H9 (cell line): ENCODE measurements around the gene IPO13. TPM values are rescaled to one million over a fixed set of nuclear protein-coding genes. Genes with fewer than 3 reads are reported as not detected.

Experiments
- DNase-seq: peaks from one replicate; pipeline ENCODE4 v3.0.0-alpha.2; 2017
- H2AFZ ChIP-seq: one replicate; pipeline ENCODE4 v1.6.1; 2013; ENCODE audit warnings: mild to moderate bottlenecking, low read length, control low read depth, moderate library complexity
- H2AK5ac ChIP-seq: 2 replicates; pipeline ENCODE4 v1.6.1; 2013; ENCODE audit warnings: low read length, control low read depth, mixed read lengths; ENCODE audit not compliant: insufficient read length
- H2BK120ac ChIP-seq: one replicate; pipeline ENCODE4 v1.6.1; 2013; ENCODE audit warnings: low read depth, mild to moderate bottlenecking, low read length, control low read depth, inconsistent platforms; ENCODE audit not compliant: poor library complexity, severe bottlenecking
- H2BK12ac ChIP-seq: 2 replicates; pipeline ENCODE4 v1.6.1; 2013; ENCODE audit warnings: low read length, control low read depth, mixed read lengths, low read depth; ENCODE audit not compliant: insufficient read length
- H2BK15ac ChIP-seq: 2 replicates; pipeline ENCODE4 v1.6.1; 2013; ENCODE audit warnings: low read depth, low read length, control low read depth
- H2BK20ac ChIP-seq: one replicate; pipeline ENCODE4 v1.6.1; 2013; ENCODE audit warnings: low read depth, mild to moderate bottlenecking, low read length, control low read depth, inconsistent platforms; ENCODE audit not compliant: poor library complexity, severe bottlenecking
- H2BK5ac ChIP-seq: 2 replicates; pipeline ENCODE4 v1.6.1; 2013; ENCODE audit warnings: low read length, control low read depth, mixed read lengths; ENCODE audit not compliant: insufficient read length
- H3K14ac ChIP-seq: 2 replicates; pipeline ENCODE4 v1.6.1; 2013; ENCODE audit warnings: low read length, control low read depth; ENCODE audit not compliant: insufficient read depth
- H3K18ac ChIP-seq: 2 replicates; pipeline ENCODE4 v1.6.1; 2013; ENCODE audit warnings: low read depth, mild to moderate bottlenecking, mixed read lengths, low read length, control low read depth; ENCODE audit not compliant: insufficient read length
- H3K23ac ChIP-seq: 2 replicates; pipeline ENCODE4 v1.6.1; 2013; ENCODE audit warnings: low read length, control low read depth, mixed read lengths, low read depth; ENCODE audit not compliant: insufficient read length
- H3K23me2 ChIP-seq: 2 replicates; pipeline ENCODE4 v1.6.1; 2013; ENCODE audit warnings: low read depth, mild to moderate bottlenecking, mixed read lengths, low read length, control low read depth; ENCODE audit not compliant: insufficient read length, poor library complexity, severe bottlenecking
- H3K27ac ChIP-seq: 2 replicates; pipeline ENCODE4 v1.5.1; 2013; ENCODE audit warnings: low read length, control low read depth, mixed read lengths, low read depth; ENCODE audit not compliant: insufficient read length
- H3K27me3 ChIP-seq: 2 replicates; pipeline ENCODE4 v1.6.1; 2013; ENCODE audit warnings: low read length, control low read depth, inconsistent platforms; ENCODE audit not compliant: insufficient read depth
- H3K4ac ChIP-seq: 2 replicates; pipeline ENCODE4 v1.6.1; 2013; ENCODE audit warnings: low read depth, mild to moderate bottlenecking, control low read depth, inconsistent platforms, low read length, moderate library complexity
- H3K4me1 ChIP-seq: 2 replicates; pipeline ENCODE4 v1.6.1; 2013; ENCODE audit warnings: low read length, control low read depth, inconsistent platforms; ENCODE audit not compliant: insufficient read depth
- H3K4me2 ChIP-seq: 2 replicates; pipeline ENCODE4 v1.6.1; 2013; ENCODE audit warnings: low read length, control low read depth, mixed read lengths; ENCODE audit not compliant: insufficient read length, insufficient read depth
- H3K56ac ChIP-seq: 2 replicates; pipeline ENCODE4 v1.6.1; 2013; ENCODE audit warnings: low read depth, mild to moderate bottlenecking, mixed read lengths, low read length, control low read depth; ENCODE audit not compliant: insufficient read length
- H3K79me1 ChIP-seq: 2 replicates; pipeline ENCODE4 v1.6.1; 2013; ENCODE audit warnings: low read depth, mild to moderate bottlenecking, moderate library complexity, low read length, control low read depth, inconsistent platforms; ENCODE audit not compliant: insufficient read depth, poor library complexity, severe bottlenecking
- H3K79me2 ChIP-seq: 2 replicates; pipeline ENCODE4 v1.6.1; 2013; ENCODE audit warnings: low read length, control low read depth, inconsistent platforms; ENCODE audit not compliant: insufficient read depth
- H3K9ac ChIP-seq: 2 replicates; pipeline ENCODE4 v1.6.1; 2013; ENCODE audit warnings: low read length, control low read depth, mixed read lengths; ENCODE audit not compliant: insufficient read length; ENCODE audit errors: extremely low read depth
- H3K9me3 ChIP-seq: one replicate; pipeline ENCODE4 v1.6.1; 2013; ENCODE audit warnings: low read depth, low read length, inconsistent platforms; ENCODE audit not compliant: control insufficient read depth
- H3T11ph ChIP-seq: one replicate; pipeline ENCODE4 v1.6.1; 2013; ENCODE audit warnings: mild to moderate bottlenecking, low read length, control low read depth, inconsistent platforms
- H4K20me1 ChIP-seq: one replicate; pipeline ENCODE4 v1.6.1; 2013; ENCODE audit not compliant: control insufficient read depth, insufficient read length, insufficient read depth
- H4K5ac ChIP-seq: 2 replicates; pipeline ENCODE4 v1.6.1; 2013; ENCODE audit warnings: low read depth, mild to moderate bottlenecking, mixed read lengths, low read length, control low read depth; ENCODE audit not compliant: insufficient read length
- H4K8ac ChIP-seq: replicated peaks from 2 replicates; pipeline ENCODE4 v1.6.1; 2013; ENCODE audit warnings: low read length, control low read depth, mixed read lengths, low read depth; ENCODE audit not compliant: insufficient read length
- H4K91ac ChIP-seq: 2 replicates; pipeline ENCODE4 v1.6.1; 2013; ENCODE audit warnings: low read depth, mild to moderate bottlenecking, moderate library complexity, mixed read lengths, low read length, control low read depth; ENCODE audit not compliant: insufficient read length
- H3K27ac Mint-ChIP-seq, 3 experiments: 2 replicates in 2 of 3; 3 replicates in 1 of 3; pipeline ENCODE4 v1.8.0; 2020 to 2021; ENCODE audit warnings: mixed read lengths in 3 of 3, mild to moderate bottlenecking in 1 of 3, moderate library complexity in 1 of 3
- H3K27me3 Mint-ChIP-seq: 2 replicates; pipeline ENCODE4 v1.8.0; 2021; ENCODE audit warnings: low read depth, mild to moderate bottlenecking, moderate library complexity, mixed read lengths
- H3K36me3 Mint-ChIP-seq, 3 experiments: 2 replicates in 2 of 3; 3 replicates in 1 of 3; pipeline ENCODE4 v1.8.0; 2020 to 2021; ENCODE audit warnings: low read depth in 3 of 3, mixed read lengths in 3 of 3; ENCODE audit not compliant: insufficient read depth in 1 of 3
- H3K4me1 Mint-ChIP-seq, 2 experiments: 2 replicates each; pipeline ENCODE4 v1.8.0; 2020; ENCODE audit warnings: mixed read lengths in 2 of 2
- H3K4me3 Mint-ChIP-seq, 2 experiments: 2 replicates in 1 of 2; 3 replicates in 1 of 2; pipeline ENCODE4 v1.8.0; 2020 to 2021; ENCODE audit warnings: mild to moderate bottlenecking in 2 of 2, mixed read lengths in 2 of 2, moderate library complexity in 1 of 2
- H3K9me3 Mint-ChIP-seq, 2 experiments: 2 replicates in 1 of 2; 3 replicates in 1 of 2; pipeline ENCODE4 v1.8.0; 2020; ENCODE audit warnings: mild to moderate bottlenecking in 2 of 2, mixed read lengths in 2 of 2, moderate library complexity in 1 of 2
- WGBS: extraction: QIAGEN DNeasy Blood & Tissue Kit; methylation state at CpG from one replicate; pipeline ENCODE4 v1.1.7; 2013; ENCODE audit warnings: missing lambda C conversion rate, low lambda C conversion rate, mixed read lengths; ENCODE audit not compliant: insufficient read length; ENCODE audit errors: extremely low coverage; 5-methylcytosine and 5-hydroxymethylcytosine counted together
- total RNA-seq: library from RNA; stranded (reverse); gene quantifications from 2 replicates; pipeline ENCODE4 v1.2.1, GENCODE V29; 2021
- TF ChIP-seq, protein P1 (sequence below): fragments of 200-600 bp; sonication (generic); conservative IDR thresholded peaks from 3 replicates; pipeline ENCODE4 v1.8.0; 2021; ENCODE audit warnings: antibody characterized with exemption, mild to moderate bottlenecking

Gene IPO13
- total RNA-seq, 1 experiment from 2014 or later, result 24.5 TPM

DNA sequence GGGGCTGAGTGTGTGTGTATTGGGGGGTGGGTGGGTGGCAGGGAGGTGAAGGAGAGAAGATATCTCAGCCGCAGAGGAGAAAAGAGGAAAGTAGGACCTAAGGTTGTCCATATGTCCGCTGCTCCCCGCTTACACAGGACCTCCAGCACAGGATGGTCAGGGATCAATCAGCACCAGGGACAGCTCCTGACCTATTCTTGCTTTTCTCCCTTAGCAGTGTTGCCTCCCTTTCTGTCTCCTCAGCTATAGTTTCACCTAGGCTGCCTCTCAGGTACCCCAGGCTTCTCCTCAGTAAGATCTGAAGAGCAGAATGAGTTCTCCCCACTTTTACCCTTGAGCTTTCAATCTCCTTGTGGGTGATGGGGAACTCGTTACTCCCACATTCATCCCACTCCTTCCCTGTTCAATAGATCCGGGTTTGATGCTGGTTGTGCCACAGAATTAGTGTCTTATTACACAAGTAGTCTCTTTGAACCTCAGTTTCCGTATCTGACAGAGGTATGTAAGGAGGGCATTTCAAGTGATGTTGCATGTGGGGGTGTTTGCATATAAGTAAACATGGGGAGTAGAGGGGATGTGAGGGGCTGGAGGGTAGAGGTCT lies 21.7 kb downstream of the IPO13 start:
- DNase-seq, result peak; percentile 67
- Mint-ChIP-seq H3K9me3 (no peaks in the 10 kb centered on the region), H3K4me1 (peaks cover 8 to 11% of the 10 kb centered on the region in 2 experiments), H3K27ac (no peak overlapping the region), H3K4me3 (peak overlapping the region in 1 of 2 experiments; percentile 60; a peak in 2 of 5 replicates), H3K36me3 (peaks cover 10 to 26% (median 14%) of the 10 kb centered on the region in 3 experiments; a peak in 6 of 7 replicates), H3K27me3 (peaks cover 1% of the 10 kb centered on the region)
- no peak overlapping the region for H3K9ac ChIP-seq
- H4K20me1 ChIP-seq, result no peaks in the 10 kb centered on the region
- no peak overlapping the region for H3K14ac ChIP-seq
- no peak overlapping the region for H2BK5ac ChIP-seq
- H3K4me1 ChIP-seq, result no peaks in the 10 kb centered on the region; the same call in 1 of the 2 replicates
- H2BK15ac ChIP-seq, result no peak overlapping the region
- no peaks in the 10 kb centered on the region for H3K27me3 ChIP-seq
- no peaks in the 10 kb centered on the region for H3K9me3 ChIP-seq
- no peak overlapping the region for H4K91ac ChIP-seq
- no peak overlapping the region for H3K4ac ChIP-seq
- H2AK5ac ChIP-seq, result no peak overlapping the region
- TF ChIP-seq, protein P1, sequence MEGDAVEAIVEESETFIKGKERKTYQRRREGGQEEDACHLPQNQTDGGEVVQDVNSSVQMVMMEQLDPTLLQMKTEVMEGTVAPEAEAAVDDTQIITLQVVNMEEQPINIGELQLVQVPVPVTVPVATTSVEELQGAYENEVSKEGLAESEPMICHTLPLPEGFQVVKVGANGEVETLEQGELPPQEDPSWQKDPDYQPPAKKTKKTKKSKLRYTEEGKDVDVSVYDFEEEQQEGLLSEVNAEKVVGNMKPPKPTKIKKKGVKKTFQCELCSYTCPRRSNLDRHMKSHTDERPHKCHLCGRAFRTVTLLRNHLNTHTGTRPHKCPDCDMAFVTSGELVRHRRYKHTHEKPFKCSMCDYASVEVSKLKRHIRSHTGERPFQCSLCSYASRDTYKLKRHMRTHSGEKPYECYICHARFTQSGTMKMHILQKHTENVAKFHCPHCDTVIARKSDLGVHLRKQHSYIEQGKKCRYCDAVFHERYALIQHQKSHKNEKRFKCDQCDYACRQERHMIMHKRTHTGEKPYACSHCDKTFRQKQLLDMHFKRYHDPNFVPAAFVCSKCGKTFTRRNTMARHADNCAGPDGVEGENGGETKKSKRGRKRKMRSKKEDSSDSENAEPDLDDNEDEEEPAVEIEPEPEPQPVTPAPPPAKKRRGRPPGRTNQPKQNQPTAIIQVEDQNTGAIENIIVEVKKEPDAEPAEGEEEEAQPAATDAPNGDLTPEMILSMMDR, result no peak
- no peak overlapping the region for H2BK120ac ChIP-seq
- no peak overlapping the region for H3T11ph ChIP-seq
- no peak overlapping the region for H4K8ac ChIP-seq
- no peak overlapping the region for H3K4me2 ChIP-seq
- WGBS, result no CpG with 5 or more reads among the region's 6 CpGs
- H2BK20ac ChIP-seq, result no peak overlapping the region
- peaks cover 3% of the 10 kb centered on the region for H3K79me1 ChIP-seq
- no peak overlapping the region for H3K56ac ChIP-seq
- no peak overlapping the region for H3K27ac ChIP-seq
- no peak overlapping the region for H2AFZ ChIP-seq
- H3K79me2 ChIP-seq, result no peaks in the 10 kb centered on the region; the same call in 1 of the 2 replicates
- no peak overlapping the region for H4K5ac ChIP-seq
- H2BK12ac ChIP-seq, result no peak overlapping the region
- H3K23me2 ChIP-seq, result peaks cover 5% of the 10 kb centered on the region
- H3K23ac ChIP-seq, result no peak overlapping the region
- no peak overlapping the region for H3K18ac ChIP-seq
